Osteoblast (primary cell): Measurements from ENCODE around the gene DRD2. TPM values are rescaled to one million over a fixed set of nuclear protein-coding genes. Genes with fewer than 3 reads are reported as not detected.

Experiments used
- DNase-seq: peaks from one replicate; pipeline ENCODE4 v3.0.0; 2011; ENCODE audit warnings: low spot score, mixed read lengths; ENCODE audit not compliant: insufficient read length; ENCODE audit errors: missing footprints
- H2AFZ ChIP-seq: 2 replicates; pipeline ENCODE4 v1.6.0; 2011; ENCODE audit warnings: mild to moderate bottlenecking, low read length
- H3K27ac ChIP-seq: 2 replicates; pipeline ENCODE4 v1.5.1; 2011; ENCODE audit warnings: mild to moderate bottlenecking, low read depth, low read length, moderate library complexity
- H3K27me3 ChIP-seq: 2 replicates; pipeline ENCODE4 v1.6.0; 2012; ENCODE audit warnings: mild to moderate bottlenecking, control low read depth, inconsistent platforms, low read length, moderate library complexity; ENCODE audit not compliant: insufficient read depth
- H3K36me3 ChIP-seq: 2 replicates; pipeline ENCODE4 v1.5.1; 2011; ENCODE audit warnings: mild to moderate bottlenecking, low read length, control low read depth, moderate library complexity; ENCODE audit not compliant: insufficient read depth
- H3K4me1 ChIP-seq: 2 replicates; pipeline ENCODE4 v1.5.1; 2011; ENCODE audit warnings: mild to moderate bottlenecking, low read length, control low read depth, moderate library complexity; ENCODE audit not compliant: insufficient read depth
- H3K4me2 ChIP-seq: 2 replicates; pipeline ENCODE4 v1.6.0; 2011; ENCODE audit warnings: mild to moderate bottlenecking, low read length; ENCODE audit not compliant: insufficient read depth
- H3K4me3 ChIP-seq: fragments of 200-600 bp; sonication (generic); 3 replicates; pipeline ENCODE4 v1.5.1; 2012; ENCODE audit warnings: mild to moderate bottlenecking, low read length, inconsistent platforms; ENCODE audit not compliant: insufficient read depth
- H3K79me2 ChIP-seq: 2 replicates; pipeline ENCODE4 v1.6.0; 2012; ENCODE audit warnings: mild to moderate bottlenecking, low read length, control low read depth, inconsistent platforms; ENCODE audit not compliant: insufficient read depth
- H3K9me3 ChIP-seq: 2 replicates; pipeline ENCODE4 v1.5.1; 2011; ENCODE audit warnings: low read depth, low read length, control low read depth
- H4K20me1 ChIP-seq: 2 replicates; pipeline ENCODE4 v1.6.0; 2012; ENCODE audit warnings: mild to moderate bottlenecking, low read length, control low read depth; ENCODE audit not compliant: insufficient read depth
- CTCF ChIP-seq: IDR thresholded peaks from 2 replicates; pipeline ENCODE4 v1.5.1; 2011; ENCODE audit warnings: mild to moderate bottlenecking, low read depth, low read length, moderate library complexity; ENCODE audit errors: extremely low read depth
- total RNA-seq: library from RNA; depleted of rRNA; stranded (reverse); fragments of >200 nt; gene quantifications from 2 replicates; pipeline ENCODE4 v1.2.3, GENCODE V29; 2012

The DRD2 gene
- total RNA-seq, 1 donor = 0.36 TPM

- TF ChIP-seq CTCF = no peak
- no peak overlapping the region for H3K4me3 ChIP-seq
- H3K4me1 ChIP-seq = no peaks in the 10 kb centered on the region
- no peaks in the 10 kb centered on the region for H4K20me1 ChIP-seq
- DNase-seq = no peak
- no peak overlapping the region for H2AFZ ChIP-seq
- H3K36me3 ChIP-seq = no peaks in the 10 kb centered on the region
- no peak overlapping the region for H3K4me2 ChIP-seq
- no peaks in the 10 kb centered on the region for H3K79me2 ChIP-seq
- H3K27me3 ChIP-seq = peaks cover 6% of the 10 kb centered on the region
- H3K27ac ChIP-seq = no peak overlapping the region
- no peaks in the 10 kb centered on the region for H3K9me3 ChIP-seq
Measured at GRCh38 chr11:113484223-113484622, 9.0 kb upstream of the DRD2 start.

GRCh38 chr11:113481672-113482071 lies 6.5 kb upstream of the DRD2 start:
- no peak overlapping the region for H3K4me2 ChIP-seq
- no peak for TF ChIP-seq CTCF
- H3K4me1 ChIP-seq = no peaks in the 10 kb centered on the region
- H3K36me3 ChIP-seq = no peaks in the 10 kb centered on the region
- H3K27ac ChIP-seq = no peak overlapping the region
- H2AFZ ChIP-seq = no peak overlapping the region
- no peak overlapping the region for H3K4me3 ChIP-seq
- no peaks in the 10 kb centered on the region for H4K20me1 ChIP-seq
- H3K27me3 ChIP-seq = peaks cover 29% of the 10 kb centered on the region
- no peak for DNase-seq
- H3K9me3 ChIP-seq = no peaks in the 10 kb centered on the region
- no peaks in the 10 kb centered on the region for H3K79me2 ChIP-seq

GRCh38 chr11:113481226-113481625 lies 6.0 kb upstream of the DRD2 start:
- DNase-seq = no peak
- H3K27me3 ChIP-seq = peaks cover 34% of the 10 kb centered on the region

GRCh38 chr11:113477321-113477720 lies 2.1 kb upstream of the DRD2 start:
- Histone ChIP-seq H3K79me2 (no peaks in the 10 kb centered on the region), H2AFZ (no peak overlapping the region), H3K27ac (no peak overlapping the region), H3K9me3 (no peaks in the 10 kb centered on the region), H4K20me1 (no peaks in the 10 kb centered on the region), H3K4me2 (no peak overlapping the region), H3K4me3 (no peak overlapping the region), H3K27me3 (peaks cover 65% of the 10 kb centered on the region), H3K4me1 (no peaks in the 10 kb centered on the region), H3K36me3 (no peaks in the 10 kb centered on the region)
- no peak for TF ChIP-seq CTCF
- DNase-seq = no peak

More at GRCh38 chr11:113481226-113481625, 6.0 kb upstream of the DRD2 start:
- Histone ChIP-seq H2AFZ (no peak overlapping the region), H3K79me2 (no peaks in the 10 kb centered on the region), H3K36me3 (no peaks in the 10 kb centered on the region), H3K4me2 (no peak overlapping the region), H3K27ac (no peak overlapping the region), H3K4me1 (no peaks in the 10 kb centered on the region), H3K4me3 (no peak overlapping the region), H3K9me3 (no peaks in the 10 kb centered on the region), H4K20me1 (no peaks in the 10 kb centered on the region)
- no peak for TF ChIP-seq CTCF
